ENCODE data around the gene MKKS.
"Not testable (repeated sequence)": the region's sequence is repeated elsewhere in the genome, so short reads cannot be mapped to it uniquely, and the experiment has no call there.

The MKKS gene

GRCh38 chr20:10448270-10449156 is 14.5 kb upstream of the MKKS start:
- no peak for DNase-seq (ENCODE audit: low spot score)

- DNase-seq (ENCODE audit: low spot score) = no peak
Measured at GRCh38 chr20:10447028-10447427, 13.0 kb upstream of the MKKS start.

GRCh38 chr20:10445758-10446157 is 11.7 kb upstream of the MKKS start:
- DNase-seq (ENCODE audit: low spot score) = no peak

GRCh38 chr20:10443936-10444335 is 9.9 kb upstream of the MKKS start:
- no peak for DNase-seq (ENCODE audit: low spot score)

- no peak for DNase-seq (ENCODE audit: low spot score)
Measured at GRCh38 chr20:10438217-10438616, 4.2 kb upstream of the MKKS start.

- DNase-seq (ENCODE audit: low spot score) = no peak
Measured at GRCh38 chr20:10436053-10436699, 2.2 kb upstream of the MKKS start.

- peak; percentile 98 for DNase-seq (ENCODE audit: low spot score)
Measured at GRCh38 chr20:10434832-10435812, 1.1 kb upstream of the MKKS start, which contains the start of gene SLX4IP. Gene SLX4IP (plus strand): TSS chr20:10435305. CDS start chr20:10458205, 22,900 bp downstream.

GRCh38 chr20:10434467-10434831 is 427 bp upstream of the MKKS start:
- peak; percentile 98 for DNase-seq (ENCODE audit: low spot score)

- DNase-seq (ENCODE audit: low spot score) = peak; percentile 4
Measured at GRCh38 chr20:10433014-10433622, 904 bp downstream of the MKKS start.

- DNase-seq (ENCODE audit: low spot score) = no peak
Measured at GRCh38 chr20:10432079-10432478, 1.9 kb downstream of the MKKS start.

- no peak for DNase-seq (ENCODE audit: low spot score)
Measured at GRCh38 chr20:10430704-10431103, 3.3 kb downstream of the MKKS start.

- DNase-seq (ENCODE audit: low spot score) = no peak
Measured at GRCh38 chr20:10430000-10430466, 4.0 kb downstream of the MKKS start.

GRCh38 chr20:10429443-10429981 is 4.5 kb downstream of the MKKS start:
- DNase-seq (ENCODE audit: low spot score) = no peak

- DNase-seq (ENCODE audit: low spot score) = no peak
Measured at GRCh38 chr20:10428008-10428407, 6.0 kb downstream of the MKKS start.

- DNase-seq (ENCODE audit: low spot score) = peak; percentile 49
Measured at GRCh38 chr20:10427060-10427692, 6.8 kb downstream of the MKKS start.

- no peak for DNase-seq (ENCODE audit: low spot score)
Measured at GRCh38 chr20:10423735-10424134, 10.3 kb downstream of the MKKS start.

- DNase-seq (ENCODE audit: low spot score) = no peak
Measured at GRCh38 chr20:10419550-10420133, 14.4 kb downstream of the MKKS start.

- DNase-seq (ENCODE audit: low spot score) = not testable (repeated sequence)
Measured at GRCh38 chr20:10417218-10417617, 16.8 kb downstream of the MKKS start.

GRCh38 chr20:10415013-10415650 is 18.9 kb downstream of the MKKS start:
- DNase-seq (ENCODE audit: low spot score) = no peak
